RWPE2 (cell line): ENCODE data around the gene TSHZ1.

Experiments used
- ATAC-seq: fragments of 200-7000 bp; cut with Tn5 transposase; 3 replicates; pipeline ENCODE4 v1.9.1; 2021; ENCODE audit warnings: low read depth
- DNase-seq: peaks from one replicate; pipeline ENCODE4 v3.0.0-alpha.2; 2020; ENCODE audit warnings: low spot score
- H3K27ac ChIP-seq: fragments of 450-650 bp; 2 replicates; pipeline ENCODE4 v1.5.1; 2017; ENCODE audit warnings: mild to moderate bottlenecking; ENCODE audit not compliant: poor library complexity, severe bottlenecking
- H3K27me3 ChIP-seq: fragments of 250-450 bp; sonication (Bioruptor Pico); 2 replicates; pipeline ENCODE4 v1.5.1; 2021; ENCODE audit warnings: mild to moderate bottlenecking, moderate library complexity; ENCODE audit not compliant: insufficient read depth, poor library complexity, severe bottlenecking
- H3K36me3 ChIP-seq: fragments of 250-450 bp; sonication (Bioruptor Pico); 2 replicates; pipeline ENCODE4 v1.5.1; 2020; ENCODE audit warnings: low read depth, mild to moderate bottlenecking, moderate library complexity
- H3K4me1 ChIP-seq: fragments of 250-450 bp; sonication (Bioruptor Pico); 2 replicates; pipeline ENCODE4 v1.5.1; 2021; ENCODE audit warnings: mild to moderate bottlenecking, moderate library complexity; ENCODE audit not compliant: insufficient read depth, poor library complexity, severe bottlenecking
- H3K4me3 ChIP-seq: fragments of 250-450 bp; sonication (Bioruptor Pico); 2 replicates; pipeline ENCODE4 v1.5.1; 2021; ENCODE audit warnings: mild to moderate bottlenecking, moderate library complexity; ENCODE audit not compliant: severe bottlenecking
- H3K9me3 ChIP-seq: fragments of 250-450 bp; sonication (Bioruptor Pico); 2 replicates; pipeline ENCODE4 v1.5.1; 2021; ENCODE audit warnings: mild to moderate bottlenecking, moderate library complexity; ENCODE audit not compliant: severe bottlenecking
- TF ChIP-seq, protein P1 (sequence below): fragments of 450-650 bp; IDR thresholded peaks from one replicate; pipeline ENCODE4 v1.5.1; 2017; ENCODE audit warnings: mild to moderate bottlenecking, moderate library complexity; ENCODE audit not compliant: poor library complexity, severe bottlenecking

The TSHZ1 gene

GRCh38 chr18:75253784-75254183, 43.2 kb downstream of the TSHZ1 start:
- no peak overlapping the region for H3K27ac ChIP-seq

DNA sequence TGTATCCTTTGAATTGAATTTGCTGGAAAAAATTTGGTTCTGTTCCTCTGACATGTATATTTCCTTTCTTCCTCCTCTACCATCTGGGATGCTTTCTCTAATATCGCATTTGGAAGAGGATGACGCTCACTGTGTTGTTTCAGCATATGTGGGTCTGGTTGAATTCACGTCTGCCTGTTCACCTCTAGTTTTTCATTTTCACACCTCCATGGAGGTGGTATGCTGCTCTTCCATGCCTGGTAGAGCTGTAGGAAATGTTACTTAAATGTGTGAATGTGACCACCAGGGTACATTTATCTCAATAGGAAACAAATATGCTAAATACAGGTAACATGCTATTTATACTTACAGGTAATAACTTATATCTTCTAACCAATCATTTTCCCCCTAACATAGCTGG, 44.5 kb downstream of the TSHZ1 start:
- ATAC-seq (no peak), DNase-seq (no peak)
- H3K36me3 ChIP-seq: no peaks in the 10 kb centered on the region

More at GRCh38 chr18:75253784-75254183, 43.2 kb downstream of the TSHZ1 start:
- Histone ChIP-seq H3K9me3 (no peaks in the 10 kb centered on the region), H3K4me1 (peaks cover under 1% of the 10 kb centered on the region), H3K27me3 (no peaks in the 10 kb centered on the region), H3K4me3 (no peak overlapping the region), H3K36me3 (no peaks in the 10 kb centered on the region)
- DNase-seq: no peak
- no peak for ATAC-seq
- TF ChIP-seq, protein P1, sequence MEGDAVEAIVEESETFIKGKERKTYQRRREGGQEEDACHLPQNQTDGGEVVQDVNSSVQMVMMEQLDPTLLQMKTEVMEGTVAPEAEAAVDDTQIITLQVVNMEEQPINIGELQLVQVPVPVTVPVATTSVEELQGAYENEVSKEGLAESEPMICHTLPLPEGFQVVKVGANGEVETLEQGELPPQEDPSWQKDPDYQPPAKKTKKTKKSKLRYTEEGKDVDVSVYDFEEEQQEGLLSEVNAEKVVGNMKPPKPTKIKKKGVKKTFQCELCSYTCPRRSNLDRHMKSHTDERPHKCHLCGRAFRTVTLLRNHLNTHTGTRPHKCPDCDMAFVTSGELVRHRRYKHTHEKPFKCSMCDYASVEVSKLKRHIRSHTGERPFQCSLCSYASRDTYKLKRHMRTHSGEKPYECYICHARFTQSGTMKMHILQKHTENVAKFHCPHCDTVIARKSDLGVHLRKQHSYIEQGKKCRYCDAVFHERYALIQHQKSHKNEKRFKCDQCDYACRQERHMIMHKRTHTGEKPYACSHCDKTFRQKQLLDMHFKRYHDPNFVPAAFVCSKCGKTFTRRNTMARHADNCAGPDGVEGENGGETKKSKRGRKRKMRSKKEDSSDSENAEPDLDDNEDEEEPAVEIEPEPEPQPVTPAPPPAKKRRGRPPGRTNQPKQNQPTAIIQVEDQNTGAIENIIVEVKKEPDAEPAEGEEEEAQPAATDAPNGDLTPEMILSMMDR: no peak

DNA sequence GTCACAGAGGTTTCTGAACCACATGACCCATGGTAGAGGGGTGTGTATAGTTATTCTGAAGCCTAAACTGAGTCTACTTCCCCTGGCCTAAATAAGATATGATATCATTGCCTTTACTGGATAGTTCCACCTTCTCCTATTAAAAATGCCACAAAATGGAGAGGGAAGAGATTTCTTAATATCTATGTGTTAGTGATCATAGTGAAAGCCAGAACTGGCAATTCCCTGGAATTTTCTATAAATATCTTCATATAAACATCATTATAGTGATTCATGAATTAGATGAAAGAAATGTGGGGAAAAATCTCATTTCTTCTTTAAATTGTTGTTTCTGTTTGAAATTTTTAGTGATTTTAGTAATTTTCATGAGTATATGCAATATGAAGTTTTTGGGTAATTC, 45.8 kb downstream of the TSHZ1 start:
- Histone ChIP-seq H3K4me1 (no peaks in the 10 kb centered on the region), H3K36me3 (no peaks in the 10 kb centered on the region), H3K9me3 (no peaks in the 10 kb centered on the region), H3K4me3 (no peak overlapping the region), H3K27me3 (no peaks in the 10 kb centered on the region), H3K27ac (no peak overlapping the region)
- DNase-seq (no peak), ATAC-seq (no peak)
- TF ChIP-seq, protein P1: no peak

More for the DNA sequence above, 44.5 kb downstream of the TSHZ1 start:
- H3K27me3 ChIP-seq: no peaks in the 10 kb centered on the region
- no peak overlapping the region for H3K27ac ChIP-seq
- H3K4me1 ChIP-seq: no peaks in the 10 kb centered on the region
- TF ChIP-seq, protein P1: no peak
- H3K4me3 ChIP-seq: no peak overlapping the region
- H3K9me3 ChIP-seq: no peaks in the 10 kb centered on the region

GRCh38 chr18:75257605-75258004, 47.0 kb downstream of the TSHZ1 start:
- TF ChIP-seq, protein P1: no peak
- no peaks in the 10 kb centered on the region for H3K27me3 ChIP-seq
- no peaks in the 10 kb centered on the region for H3K9me3 ChIP-seq
- H3K4me1 ChIP-seq: no peaks in the 10 kb centered on the region
- ATAC-seq: no peak
- H3K27ac ChIP-seq: no peak overlapping the region
- DNase-seq: no peak
- H3K36me3 ChIP-seq: no peaks in the 10 kb centered on the region
- H3K4me3 ChIP-seq: no peak overlapping the region

DNA sequence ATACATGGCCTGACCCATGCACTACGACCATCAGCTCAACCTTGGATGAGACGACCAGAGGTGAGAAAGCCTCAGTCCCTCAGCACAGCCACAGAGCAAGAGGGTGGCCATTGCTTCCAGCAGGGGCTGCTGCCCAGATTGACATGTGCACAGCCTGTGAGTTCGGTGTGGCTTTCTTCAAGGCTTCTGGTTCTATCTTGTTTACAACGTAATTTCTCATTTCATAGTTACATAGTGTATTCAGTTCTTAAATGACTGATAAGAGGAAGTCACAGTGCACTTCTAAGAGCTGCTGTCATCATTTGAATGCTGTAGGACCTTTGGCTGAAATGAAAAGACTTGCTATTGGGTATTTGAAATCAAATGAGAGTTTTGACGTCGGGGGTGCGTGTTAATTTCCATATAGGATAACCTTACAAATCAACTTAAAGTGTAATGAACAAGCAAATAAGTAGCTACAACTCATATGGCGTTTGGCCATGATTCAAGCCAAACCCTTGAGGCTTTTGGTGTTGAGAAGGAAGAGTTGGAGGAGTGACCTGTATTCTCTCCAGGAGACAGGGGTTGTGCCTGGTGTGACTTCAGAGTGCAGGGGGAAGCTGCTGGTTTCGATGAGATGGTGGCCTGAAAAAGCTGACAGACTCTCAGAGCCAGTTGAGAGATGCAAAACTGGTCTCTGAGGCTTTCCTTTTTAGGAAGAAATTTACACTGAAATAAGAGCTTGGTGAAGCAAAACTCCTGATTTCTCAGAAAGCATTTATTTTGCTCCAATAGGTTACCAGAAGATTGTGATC, 51.0 kb downstream of the TSHZ1 start:
- Histone ChIP-seq H3K27me3 (no peaks in the 10 kb centered on the region), H3K4me3 (no peak overlapping the region), H3K4me1 (no peaks in the 10 kb centered on the region), H3K9me3 (no peaks in the 10 kb centered on the region), H3K36me3 (no peaks in the 10 kb centered on the region), H3K27ac (no peak overlapping the region)
- no peak for DNase-seq
- TF ChIP-seq, protein P1: no peak
- no peak for ATAC-seq
